Fibroblast of skin of right quadriceps (primary cell): ENCODE results near the gene POLA2.
"Not testable (repeated sequence)": the region's sequence is repeated elsewhere in the genome, so short reads cannot be mapped to it uniquely, and the experiment has no call there.

Source experiments
- DNase-seq: peaks from one replicate; pipeline ENCODE4 v3.0.0-alpha.2; 2013

The POLA2 gene

GRCh38 chr11:65261591-65262380 is at the start of gene POLA2:
Gene POLA2, plus strand, starts transcription at chr11:65261962. Its CDS starts 331 bp downstream, at chr11:65262293.
- peak; percentile 96 for DNase-seq

GRCh38 chr11:65212226-65212801 is 49.4 kb upstream of the POLA2 start:
- no peak for DNase-seq

GRCh38 chr11:65213322-65214211 is 48.2 kb upstream of the POLA2 start:
- DNase-seq = no peak

- no peak for DNase-seq
Observed at GRCh38 chr11:65214212-65214845, 47.4 kb upstream of the POLA2 start.

- no peak for DNase-seq
Observed at GRCh38 chr11:65215441-65216076, 46.2 kb upstream of the POLA2 start.

- no peak for DNase-seq
Observed at GRCh38 chr11:65216830-65217229, 44.9 kb upstream of the POLA2 start.

GRCh38 chr11:65217441-65218423 is 44.0 kb upstream of the POLA2 start:
- no peak for DNase-seq

- DNase-seq = no peak
Observed at GRCh38 chr11:65218446-65218845, 43.3 kb upstream of the POLA2 start.

- peak; percentile 22 for DNase-seq
Observed at GRCh38 chr11:65219930-65220213, 41.9 kb upstream of the POLA2 start.

GRCh38 chr11:65221026-65221425 is 40.7 kb upstream of the POLA2 start:
- DNase-seq = no peak

GRCh38 chr11:65223011-65223410 is 38.8 kb upstream of the POLA2 start:
- no peak for DNase-seq

GRCh38 chr11:65224930-65225278 is 36.9 kb upstream of the POLA2 start:
- peak; percentile 59 for DNase-seq

GRCh38 chr11:65225279-65226102 is 36.3 kb upstream of the POLA2 start:
- DNase-seq = peak; percentile 48

GRCh38 chr11:65226103-65226442 is 35.7 kb upstream of the POLA2 start:
- no peak for DNase-seq

- DNase-seq = no peak
Observed at GRCh38 chr11:65227879-65228278, 33.9 kb upstream of the POLA2 start.

- DNase-seq = no peak
Observed at GRCh38 chr11:65236194-65237059, 25.3 kb upstream of the POLA2 start.

- DNase-seq = not testable (repeated sequence)
Observed at GRCh38 chr11:65238302-65238701, 23.5 kb upstream of the POLA2 start.

GRCh38 chr11:65241134-65241533 is 20.6 kb upstream of the POLA2 start:
- no peak for DNase-seq

- no peak for DNase-seq
Observed at GRCh38 chr11:65241692-65242091, 20.1 kb upstream of the POLA2 start.

GRCh38 chr11:65242389-65242788 is 19.4 kb upstream of the POLA2 start:
- no peak for DNase-seq
